ENCODE results near the gene DYNC1LI1. TPM values are rescaled to one million over a fixed set of nuclear protein-coding genes. Genes with fewer than 3 reads are reported as not detected.

The DYNC1LI1 gene
- 45.1 and 52.9 TPM in 2 replicates for total RNA-seq (2014; rRNA removed; shearing (Covaris generic))
- polyA plus RNA-seq (2016; fragmentation: Nextera tagmentation; extraction: Ambion mirVana), result 41.7 and 48.0 TPM in 2 replicates
- long read RNA-seq, transcript DYNC1LI1-201 (13 exons, 2,504 nt), result major isoform, 27 of 46 reads
- long read RNA-seq, partial matches to known transcripts, result 14 of 46 reads
- long read RNA-seq, other reads (novel, unspliced or antisense), result 3 of 46 reads

GRCh38 chr3:32570421-32571191 lies at the start of gene DYNC1LI1:
TSS of gene DYNC1LI1 (minus strand) at chr3:32570858. CDS start at chr3:32570770, 88 bp downstream.
- peaks cover 37% of the 10 kb centered on the region for H4K20me1 ChIP-seq (replicated peaks; ENCODE audit: insufficient read depth)
- H3K4me1 ChIP-seq (ENCODE audit: insufficient read depth), result peaks cover 29% of the 10 kb centered on the region
- no peaks in the 10 kb centered on the region for H3K27me3 Mint-ChIP-seq (ENCODE audit: insufficient read depth, low read depth, poor library complexity)
- H3K4me3 ChIP-seq, result peak within 1 kb of the TSS; percentile 64
- no peaks in the 10 kb centered on the region for H3K27me3 ChIP-seq (ENCODE audit: insufficient read depth)
- peak within 1 kb of the TSS; percentile 92 for H3K4me3 Mint-ChIP-seq
- H3K4me2 ChIP-seq, result peak within 1 kb of the TSS; percentile 88
- ATAC-seq (peak; percentile 82), DNase-seq (ENCODE audit: low spot score) (peak; percentile 93)
- H3K9me2 ChIP-seq (ENCODE audit: insufficient read depth), result no peaks in the 10 kb centered on the region
- H3K4me1 Mint-ChIP-seq, result peaks cover 23% of the 10 kb centered on the region
- peaks cover 62% of the 10 kb centered on the region for H3K79me2 ChIP-seq (replicated peaks; ENCODE audit: insufficient read depth)
- peak within 1 kb of the TSS; percentile 98 for H3K27ac ChIP-seq (ENCODE audit: low read depth)
- TF ChIP-seq ETS1 (IDR thresholded peaks at IDR 0.05) (no peak), REST (IDR thresholded peaks at IDR 0.05; ENCODE audit: unreplicated experiment) (no peak), CREB1 (CRISPR knock-in tag; IDR thresholded peaks at IDR 0.05; ENCODE audit: low read depth) (no peak), CTCF (conservative IDR thresholded peaks at IDR 0.05; ENCODE audit: low read depth in 2 of 2) (no peak), EZH2phosphoT487 (IDR thresholded peaks at IDR 0.05; ENCODE audit: unreplicated experiment) (no peak), POLR2AphosphoS5 (IDR thresholded peaks at IDR 0.05; ENCODE audit: low read depth) (peak; percentile 76), STAT1 (IDR thresholded peaks at IDR 0.05; ENCODE audit: unreplicated experiment) (no peak), NANOG (IDR thresholded peaks at IDR 0.05; ENCODE audit: borderline replicate concordance) (0 out of 2 replicates have a peak, but pooled peaks have one; percentile 38), JUNB (IDR thresholded peaks at IDR 0.05; ENCODE audit: unreplicated experiment) (no peak), ZNF331 (CRISPR knock-in tag; IDR thresholded peaks at IDR 0.05; ENCODE audit: low read depth) (no peak), EZH2 (IDR thresholded peaks at IDR 0.05; ENCODE audit: low read depth, unreplicated experiment) (no peak), ZNF462 (CRISPR knock-in tag; IDR thresholded peaks at IDR 0.05) (no peak), ZNF114 (CRISPR knock-in tag; IDR thresholded peaks at IDR 0.05) (no peak)
- no peaks in the 10 kb centered on the region; the same call in 1 of the 2 replicates for H3K36me3 ChIP-seq (ENCODE audit: insufficient read depth)
- H3F3A ChIP-seq (replicated peaks; ENCODE audit: low read depth), result peaks cover 2% of the 10 kb centered on the region; the same call in 1 of the 2 replicates
- peaks cover 13% of the 10 kb centered on the region for H3K36me3 Mint-ChIP-seq (ENCODE audit: low read depth)
- peak within 1 kb of the TSS; percentile 85; the same call in 1 of the 2 replicates for H2AFZ ChIP-seq
- H3K27ac Mint-ChIP-seq, result peak within 1 kb of the TSS; percentile 97
- no peaks in the 10 kb centered on the region for H3K9me3 Mint-ChIP-seq

Data from GM23338 (cell line).